HEK293 (cell line): Measurements from ENCODE around the gene DYNLT4.

Experiments used
- ZNF404 ChIP-seq: fragments of 450-650 bp; formaldehyde crosslinking; IDR thresholded peaks from 2 replicates; pipeline ENCODE4 v1.5.1; 2017; ENCODE audit warnings: missing biosample characterization, missing genetic modification characterization
- TF ChIP-seq, protein P1 (sequence below): fragments of 450-650 bp; formaldehyde crosslinking; IDR thresholded peaks from 2 replicates; pipeline ENCODE4 v1.5.1; 2016; ENCODE audit warnings: missing biosample characterization, missing genetic modification characterization
- TF ChIP-seq, protein P2 (sequence below): fragments of 450-650 bp; formaldehyde crosslinking; IDR thresholded peaks from 2 replicates; pipeline ENCODE4 v1.5.1; 2016; ENCODE audit warnings: missing biosample characterization, missing genetic modification characterization
- TF ChIP-seq, protein P3 (sequence below): fragments of 450-650 bp; formaldehyde crosslinking; IDR thresholded peaks from 2 replicates; pipeline ENCODE4 v1.5.1; 2016; ENCODE audit warnings: missing biosample characterization, missing genetic modification characterization, low read depth
- TF ChIP-seq, protein P4 (sequence below): fragments of 450-650 bp; formaldehyde crosslinking; optimal IDR thresholded peaks from 2 replicates; pipeline ENCODE3; 2016; ENCODE audit warnings: missing biosample characterization, mild to moderate bottlenecking, missing genetic modification characterization
- TF ChIP-seq, protein P5 (sequence below): fragments of 450-650 bp; IDR thresholded peaks from 2 replicates; pipeline ENCODE4 v1.5.1; 2018; ENCODE audit warnings: missing biosample characterization, mild to moderate bottlenecking, missing genetic modification characterization
- TF ChIP-seq, protein P6 (sequence below): fragments of 450-650 bp; formaldehyde crosslinking; IDR thresholded peaks from 2 replicates; pipeline ENCODE4 v1.5.1; 2016; ENCODE audit warnings: missing biosample characterization, missing genetic modification characterization

DNA sequence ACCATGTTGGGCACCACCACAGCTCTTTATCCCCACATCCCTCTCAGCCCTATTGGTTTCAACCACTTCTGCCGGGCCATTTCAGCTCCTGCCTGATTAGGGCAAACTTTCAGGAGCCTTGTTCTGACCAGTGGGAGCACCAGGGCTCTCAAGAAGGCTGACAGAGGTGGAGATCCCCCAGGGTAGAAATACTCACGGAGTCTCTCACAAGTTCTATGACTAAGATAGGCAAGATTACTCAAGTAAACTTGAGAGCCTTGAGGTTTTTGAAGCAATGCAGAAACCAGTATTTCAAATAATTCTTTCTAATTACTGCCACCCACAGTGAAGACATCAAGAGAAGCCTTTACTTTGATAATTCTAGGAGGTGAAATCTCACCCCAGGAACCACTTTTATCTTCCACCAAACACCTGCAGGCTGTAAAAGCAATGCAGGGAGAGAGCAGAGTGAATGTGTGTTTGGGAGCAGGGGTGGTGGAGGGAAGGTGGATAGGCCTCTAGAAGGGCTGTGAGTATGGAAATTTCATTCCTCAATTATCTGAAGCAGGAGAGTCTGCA is 42.5 kb upstream of the DYNLT4 start:
- TF ChIP-seq, protein P1, sequence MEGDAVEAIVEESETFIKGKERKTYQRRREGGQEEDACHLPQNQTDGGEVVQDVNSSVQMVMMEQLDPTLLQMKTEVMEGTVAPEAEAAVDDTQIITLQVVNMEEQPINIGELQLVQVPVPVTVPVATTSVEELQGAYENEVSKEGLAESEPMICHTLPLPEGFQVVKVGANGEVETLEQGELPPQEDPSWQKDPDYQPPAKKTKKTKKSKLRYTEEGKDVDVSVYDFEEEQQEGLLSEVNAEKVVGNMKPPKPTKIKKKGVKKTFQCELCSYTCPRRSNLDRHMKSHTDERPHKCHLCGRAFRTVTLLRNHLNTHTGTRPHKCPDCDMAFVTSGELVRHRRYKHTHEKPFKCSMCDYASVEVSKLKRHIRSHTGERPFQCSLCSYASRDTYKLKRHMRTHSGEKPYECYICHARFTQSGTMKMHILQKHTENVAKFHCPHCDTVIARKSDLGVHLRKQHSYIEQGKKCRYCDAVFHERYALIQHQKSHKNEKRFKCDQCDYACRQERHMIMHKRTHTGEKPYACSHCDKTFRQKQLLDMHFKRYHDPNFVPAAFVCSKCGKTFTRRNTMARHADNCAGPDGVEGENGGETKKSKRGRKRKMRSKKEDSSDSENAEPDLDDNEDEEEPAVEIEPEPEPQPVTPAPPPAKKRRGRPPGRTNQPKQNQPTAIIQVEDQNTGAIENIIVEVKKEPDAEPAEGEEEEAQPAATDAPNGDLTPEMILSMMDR (tag by site-specific recombination) = no peak
- TF ChIP-seq, protein P2, sequence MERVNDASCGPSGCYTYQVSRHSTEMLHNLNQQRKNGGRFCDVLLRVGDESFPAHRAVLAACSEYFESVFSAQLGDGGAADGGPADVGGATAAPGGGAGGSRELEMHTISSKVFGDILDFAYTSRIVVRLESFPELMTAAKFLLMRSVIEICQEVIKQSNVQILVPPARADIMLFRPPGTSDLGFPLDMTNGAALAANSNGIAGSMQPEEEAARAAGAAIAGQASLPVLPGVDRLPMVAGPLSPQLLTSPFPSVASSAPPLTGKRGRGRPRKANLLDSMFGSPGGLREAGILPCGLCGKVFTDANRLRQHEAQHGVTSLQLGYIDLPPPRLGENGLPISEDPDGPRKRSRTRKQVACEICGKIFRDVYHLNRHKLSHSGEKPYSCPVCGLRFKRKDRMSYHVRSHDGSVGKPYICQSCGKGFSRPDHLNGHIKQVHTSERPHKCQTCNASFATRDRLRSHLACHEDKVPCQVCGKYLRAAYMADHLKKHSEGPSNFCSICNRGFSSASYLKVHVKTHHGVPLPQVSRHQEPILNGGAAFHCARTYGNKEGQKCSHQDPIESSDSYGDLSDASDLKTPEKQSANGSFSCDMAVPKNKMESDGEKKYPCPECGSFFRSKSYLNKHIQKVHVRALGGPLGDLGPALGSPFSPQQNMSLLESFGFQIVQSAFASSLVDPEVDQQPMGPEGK (tag by site-specific recombination) = no peak
- TF ChIP-seq, protein P3, sequence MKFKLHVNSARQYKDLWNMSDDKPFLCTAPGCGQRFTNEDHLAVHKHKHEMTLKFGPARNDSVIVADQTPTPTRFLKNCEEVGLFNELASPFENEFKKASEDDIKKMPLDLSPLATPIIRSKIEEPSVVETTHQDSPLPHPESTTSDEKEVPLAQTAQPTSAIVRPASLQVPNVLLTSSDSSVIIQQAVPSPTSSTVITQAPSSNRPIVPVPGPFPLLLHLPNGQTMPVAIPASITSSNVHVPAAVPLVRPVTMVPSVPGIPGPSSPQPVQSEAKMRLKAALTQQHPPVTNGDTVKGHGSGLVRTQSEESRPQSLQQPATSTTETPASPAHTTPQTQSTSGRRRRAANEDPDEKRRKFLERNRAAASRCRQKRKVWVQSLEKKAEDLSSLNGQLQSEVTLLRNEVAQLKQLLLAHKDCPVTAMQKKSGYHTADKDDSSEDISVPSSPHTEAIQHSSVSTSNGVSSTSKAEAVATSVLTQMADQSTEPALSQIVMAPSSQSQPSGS (tag by site-specific recombination) = no peak
- TF ChIP-seq, protein P4, sequence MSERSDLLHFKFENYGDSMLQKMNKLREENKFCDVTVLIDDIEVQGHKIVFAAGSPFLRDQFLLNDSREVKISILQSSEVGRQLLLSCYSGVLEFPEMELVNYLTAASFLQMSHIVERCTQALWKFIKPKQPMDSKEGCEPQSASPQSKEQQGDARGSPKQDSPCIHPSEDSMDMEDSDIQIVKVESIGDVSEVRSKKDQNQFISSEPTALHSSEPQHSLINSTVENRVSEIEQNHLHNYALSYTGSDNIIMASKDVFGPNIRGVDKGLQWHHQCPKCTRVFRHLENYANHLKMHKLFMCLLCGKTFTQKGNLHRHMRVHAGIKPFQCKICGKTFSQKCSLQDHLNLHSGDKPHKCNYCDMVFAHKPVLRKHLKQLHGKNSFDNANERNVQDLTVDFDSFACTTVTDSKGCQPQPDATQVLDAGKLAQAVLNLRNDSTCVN (tag by site-specific recombination) = no peak
- TF ChIP-seq, protein P5, sequence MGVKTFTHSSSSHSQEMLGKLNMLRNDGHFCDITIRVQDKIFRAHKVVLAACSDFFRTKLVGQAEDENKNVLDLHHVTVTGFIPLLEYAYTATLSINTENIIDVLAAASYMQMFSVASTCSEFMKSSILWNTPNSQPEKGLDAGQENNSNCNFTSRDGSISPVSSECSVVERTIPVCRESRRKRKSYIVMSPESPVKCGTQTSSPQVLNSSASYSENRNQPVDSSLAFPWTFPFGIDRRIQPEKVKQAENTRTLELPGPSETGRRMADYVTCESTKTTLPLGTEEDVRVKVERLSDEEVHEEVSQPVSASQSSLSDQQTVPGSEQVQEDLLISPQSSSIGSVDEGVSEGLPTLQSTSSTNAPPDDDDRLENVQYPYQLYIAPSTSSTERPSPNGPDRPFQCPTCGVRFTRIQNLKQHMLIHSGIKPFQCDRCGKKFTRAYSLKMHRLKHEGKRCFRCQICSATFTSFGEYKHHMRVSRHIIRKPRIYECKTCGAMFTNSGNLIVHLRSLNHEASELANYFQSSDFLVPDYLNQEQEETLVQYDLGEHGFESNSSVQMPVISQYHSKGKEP (tag by site-specific recombination) = no peak
- TF ChIP-seq, protein P6, sequence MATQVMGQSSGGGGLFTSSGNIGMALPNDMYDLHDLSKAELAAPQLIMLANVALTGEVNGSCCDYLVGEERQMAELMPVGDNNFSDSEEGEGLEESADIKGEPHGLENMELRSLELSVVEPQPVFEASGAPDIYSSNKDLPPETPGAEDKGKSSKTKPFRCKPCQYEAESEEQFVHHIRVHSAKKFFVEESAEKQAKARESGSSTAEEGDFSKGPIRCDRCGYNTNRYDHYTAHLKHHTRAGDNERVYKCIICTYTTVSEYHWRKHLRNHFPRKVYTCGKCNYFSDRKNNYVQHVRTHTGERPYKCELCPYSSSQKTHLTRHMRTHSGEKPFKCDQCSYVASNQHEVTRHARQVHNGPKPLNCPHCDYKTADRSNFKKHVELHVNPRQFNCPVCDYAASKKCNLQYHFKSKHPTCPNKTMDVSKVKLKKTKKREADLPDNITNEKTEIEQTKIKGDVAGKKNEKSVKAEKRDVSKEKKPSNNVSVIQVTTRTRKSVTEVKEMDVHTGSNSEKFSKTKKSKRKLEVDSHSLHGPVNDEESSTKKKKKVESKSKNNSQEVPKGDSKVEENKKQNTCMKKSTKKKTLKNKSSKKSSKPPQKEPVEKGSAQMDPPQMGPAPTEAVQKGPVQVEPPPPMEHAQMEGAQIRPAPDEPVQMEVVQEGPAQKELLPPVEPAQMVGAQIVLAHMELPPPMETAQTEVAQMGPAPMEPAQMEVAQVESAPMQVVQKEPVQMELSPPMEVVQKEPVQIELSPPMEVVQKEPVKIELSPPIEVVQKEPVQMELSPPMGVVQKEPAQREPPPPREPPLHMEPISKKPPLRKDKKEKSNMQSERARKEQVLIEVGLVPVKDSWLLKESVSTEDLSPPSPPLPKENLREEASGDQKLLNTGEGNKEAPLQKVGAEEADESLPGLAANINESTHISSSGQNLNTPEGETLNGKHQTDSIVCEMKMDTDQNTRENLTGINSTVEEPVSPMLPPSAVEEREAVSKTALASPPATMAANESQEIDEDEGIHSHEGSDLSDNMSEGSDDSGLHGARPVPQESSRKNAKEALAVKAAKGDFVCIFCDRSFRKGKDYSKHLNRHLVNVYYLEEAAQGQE (tag by site-specific recombination) = no peak
- TF ChIP-seq ZNF404 = no peak
